Sigmoid colon (tissue), 4 donors: ENCODE data around the gene RNF207.

Experiments
- CTCF ChIP-seq, 4 experiments: fragments of 450-650 bp in 3 of 4; fragments of 200-600 bp in 1 of 4; IDR thresholded peaks; one replicate each; pipeline ENCODE4 v1.5.1; 2016 to 2019; ENCODE audit warnings: antibody characterized with exemption in 4 of 4, mild to moderate bottlenecking in 3 of 4, moderate library complexity in 2 of 4
- EP300 ChIP-seq, 4 donors: sonication (generic); formaldehyde crosslinking; IDR thresholded peaks; one replicate each; pipeline ENCODE4 v1.6.1; 2017; ENCODE audit warnings: antibody characterized with exemption in 4 of 4
- POLR2A ChIP-seq, 2 donors: fragments of 450-650 bp; IDR thresholded peaks; one replicate each; pipeline ENCODE4 v1.6.1; 2016; ENCODE audit warnings: antibody characterized with exemption in 2 of 2, mild to moderate bottlenecking in 2 of 2, moderate library complexity in 2 of 2
- POLR2AphosphoS5 ChIP-seq, 4 donors: sonication (generic); formaldehyde crosslinking; IDR thresholded peaks; one replicate each; pipeline ENCODE4 v1.6.1; 2017; ENCODE audit warnings: antibody characterized with exemption in 4 of 4

GRCh38 chr1:6202256-6202655, 3.7 kb upstream of the RNF207 start:
- TF ChIP-seq CTCF (IDR thresholded peaks at IDR 0.05) = no peak
- TF ChIP-seq POLR2AphosphoS5 (IDR thresholded peaks at IDR 0.05) = no peak
- no peak for TF ChIP-seq POLR2A (IDR thresholded peaks at IDR 0.05)
- no peak for TF ChIP-seq EP300 (IDR thresholded peaks at IDR 0.05)
